ENCODE measurements around the gene POLE.

- TF ChIP-seq CTCF (IDR thresholded peaks at IDR 0.05; ENCODE audit: low read depth, low read length) (no peak), POLR2A (IDR thresholded peaks at IDR 0.05; ENCODE audit: extremely low read depth, insufficient read length) (no peak)
Observed at GRCh38 chr12:132577191-132577920, 109.8 kb downstream of the POLE start.
